T-helper 2 cell (primary cell): ENCODE data around the gene SLAMF1.

ENCODE experiments used
- DNase-seq, 5 experiments: peaks; one replicate each; pipeline versions ENCODE4 v3.0.0 to v3.0.0-alpha.2; 2012 to 2022

The SLAMF1 gene

GRCh38 chr1:160638540-160638857 lies 8.3 kb downstream of the SLAMF1 start:
- DNase-seq: no peak

DNA sequence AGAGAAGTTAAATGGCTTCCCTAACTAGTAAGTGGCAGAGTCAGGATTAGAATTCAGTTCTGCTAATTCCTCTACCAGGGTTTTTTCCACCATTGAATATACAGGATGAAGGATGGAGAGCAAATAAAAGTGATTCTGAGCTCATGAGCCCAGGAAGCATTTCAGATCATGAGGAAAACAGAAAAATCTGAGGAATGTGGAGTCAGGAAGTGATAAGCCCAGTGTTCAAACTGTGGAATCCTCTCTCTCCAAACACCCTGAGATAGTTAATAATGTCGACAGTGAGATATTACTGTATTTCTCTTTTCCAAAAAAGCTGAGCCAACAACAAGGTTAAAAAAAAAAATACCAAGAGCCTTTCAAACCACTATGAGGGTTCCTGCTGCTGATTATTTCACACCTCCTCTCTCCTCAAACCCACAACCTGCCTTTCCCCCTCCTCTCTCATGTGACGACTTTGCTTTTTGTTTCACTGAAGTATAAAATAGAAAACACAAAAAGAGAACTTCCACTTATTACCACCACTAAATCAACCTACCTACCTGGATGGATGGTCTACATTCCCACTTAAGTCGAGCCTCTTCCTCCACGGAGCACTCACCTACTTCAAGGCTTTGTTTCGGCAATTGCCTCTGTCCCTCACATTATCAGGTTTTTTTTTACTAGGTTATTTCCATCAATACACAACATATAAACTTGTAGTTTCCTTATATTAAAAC lies 8.9 kb downstream of the SLAMF1 start:
- DNase-seq: peak in 2 of 5 experiments; percentile 85 to 96

DNA sequence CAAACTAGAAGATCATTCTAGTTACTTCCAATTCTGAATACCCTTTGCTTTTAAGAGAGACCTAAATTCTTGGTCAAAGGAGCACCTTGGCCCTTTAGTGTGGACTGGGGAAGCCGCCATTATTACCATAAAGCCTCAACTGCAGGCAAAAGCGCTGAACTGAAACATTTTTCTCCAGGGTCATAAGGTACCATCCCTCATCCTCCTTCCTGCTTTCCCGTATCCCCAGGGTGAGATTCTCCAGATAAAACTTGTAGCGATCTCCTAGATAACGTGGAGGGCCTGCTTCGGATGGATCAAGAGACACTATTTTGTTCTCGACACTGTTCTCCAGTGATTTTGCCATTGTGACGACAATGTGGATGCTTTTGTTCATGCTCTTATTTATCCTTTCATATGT lies 9.8 kb downstream of the SLAMF1 start:
- DNase-seq: no peak

GRCh38 chr1:160636547-160636946 lies 10.3 kb downstream of the SLAMF1 start:
- DNase-seq: peak in 1 of 5 experiments; percentile 23

DNA sequence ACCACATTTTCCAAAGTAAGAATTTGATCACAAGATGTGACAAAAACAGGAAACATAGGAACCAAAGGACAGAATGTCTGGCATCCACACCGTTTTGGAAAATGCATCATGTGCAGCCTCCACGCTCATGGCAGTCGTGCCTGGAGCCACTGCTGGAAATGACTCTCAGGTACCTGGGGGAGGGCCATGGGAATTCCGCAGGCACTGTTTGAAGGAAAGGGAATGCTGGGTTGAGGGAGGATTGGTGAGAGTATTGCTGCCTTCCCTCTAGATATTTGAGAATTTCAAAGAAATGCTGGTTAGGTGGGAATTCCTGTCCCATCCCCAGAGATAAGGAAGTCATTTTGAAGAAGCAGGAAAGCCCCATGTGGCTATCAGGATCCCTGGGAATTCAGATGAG lies 10.8 kb downstream of the SLAMF1 start:
- no peak for DNase-seq

- DNase-seq: no peak
These were observed 12.0 kb downstream of the SLAMF1 start for GRCh38 chr1:160634543-160635491.

- DNase-seq: no peak
These were observed 13.4 kb downstream of the SLAMF1 start for GRCh38 chr1:160633330-160633903.

DNA sequence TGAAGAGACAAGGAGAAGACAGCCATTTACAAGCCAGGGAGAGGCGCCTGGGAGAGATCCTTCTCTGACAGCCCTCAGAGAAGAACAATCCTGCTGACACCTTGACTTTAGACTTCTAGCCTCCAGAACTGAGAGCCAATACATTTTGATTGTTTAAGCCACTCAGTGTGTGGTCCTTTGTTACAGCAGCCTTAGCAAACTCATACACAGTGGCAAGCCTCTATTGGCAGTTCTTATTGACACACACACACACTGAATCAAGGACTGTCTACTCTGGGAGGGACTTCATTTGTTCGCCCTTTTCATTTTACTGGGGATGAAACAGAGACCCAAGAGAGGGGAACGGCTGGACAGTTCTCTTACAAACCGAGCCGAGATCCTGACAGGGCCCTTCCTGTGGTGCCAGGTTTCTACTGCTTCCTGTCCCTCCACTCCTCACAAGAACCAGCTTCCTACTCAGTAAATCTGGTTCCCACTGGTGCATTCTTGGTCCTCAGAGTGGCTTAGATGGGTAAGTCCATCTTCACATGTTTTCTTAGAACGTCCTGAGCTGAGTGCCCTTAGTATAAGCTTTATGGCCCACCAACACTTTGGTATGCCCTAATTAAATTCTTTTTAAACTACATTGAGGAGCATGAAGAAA lies 14.7 kb downstream of the SLAMF1 start:
- no peak for DNase-seq

DNA sequence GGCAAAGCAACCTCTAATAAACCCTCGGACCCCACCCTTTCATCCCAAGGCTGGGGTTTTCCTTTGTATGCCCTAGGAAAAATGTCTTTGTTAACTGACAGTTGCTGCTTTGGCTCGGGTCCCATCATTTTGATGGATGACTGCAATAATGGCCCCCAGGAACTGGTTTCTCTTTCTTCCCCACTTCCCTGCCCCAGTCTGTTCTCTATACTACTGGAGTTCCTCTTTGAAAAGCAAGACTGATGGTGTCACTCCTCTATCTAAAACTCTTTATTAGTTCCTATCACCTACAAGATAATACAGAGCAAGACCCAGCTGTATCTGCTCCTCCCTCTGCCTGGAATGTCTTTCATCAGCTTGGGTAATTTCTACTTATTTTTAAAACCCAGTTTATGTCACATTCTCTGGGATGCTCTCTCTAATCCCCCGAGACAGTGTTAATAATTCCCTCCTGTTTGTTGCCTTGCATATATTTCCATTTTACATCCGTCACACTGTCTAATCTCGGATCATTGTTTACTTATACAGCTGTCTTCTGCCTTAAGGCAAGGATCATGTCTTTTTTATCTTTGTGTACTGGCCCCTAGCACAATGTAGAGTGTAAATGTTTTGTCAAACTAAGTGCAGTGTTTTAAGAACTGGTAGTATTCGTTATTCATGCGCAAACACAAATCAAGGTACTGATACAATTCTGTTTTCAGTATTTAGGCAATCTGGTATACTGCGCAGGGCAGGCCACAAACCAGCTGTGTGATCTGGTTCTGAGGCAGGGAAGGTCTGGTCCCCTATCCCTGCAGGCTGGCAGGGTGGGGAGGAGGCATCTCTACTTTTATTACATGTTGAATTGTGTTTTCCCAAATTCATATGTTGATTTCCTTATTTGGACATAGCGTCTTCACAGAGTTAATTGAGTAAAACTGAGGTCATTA lies 16.1 kb downstream of the SLAMF1 start:
- no peak for DNase-seq

DNA sequence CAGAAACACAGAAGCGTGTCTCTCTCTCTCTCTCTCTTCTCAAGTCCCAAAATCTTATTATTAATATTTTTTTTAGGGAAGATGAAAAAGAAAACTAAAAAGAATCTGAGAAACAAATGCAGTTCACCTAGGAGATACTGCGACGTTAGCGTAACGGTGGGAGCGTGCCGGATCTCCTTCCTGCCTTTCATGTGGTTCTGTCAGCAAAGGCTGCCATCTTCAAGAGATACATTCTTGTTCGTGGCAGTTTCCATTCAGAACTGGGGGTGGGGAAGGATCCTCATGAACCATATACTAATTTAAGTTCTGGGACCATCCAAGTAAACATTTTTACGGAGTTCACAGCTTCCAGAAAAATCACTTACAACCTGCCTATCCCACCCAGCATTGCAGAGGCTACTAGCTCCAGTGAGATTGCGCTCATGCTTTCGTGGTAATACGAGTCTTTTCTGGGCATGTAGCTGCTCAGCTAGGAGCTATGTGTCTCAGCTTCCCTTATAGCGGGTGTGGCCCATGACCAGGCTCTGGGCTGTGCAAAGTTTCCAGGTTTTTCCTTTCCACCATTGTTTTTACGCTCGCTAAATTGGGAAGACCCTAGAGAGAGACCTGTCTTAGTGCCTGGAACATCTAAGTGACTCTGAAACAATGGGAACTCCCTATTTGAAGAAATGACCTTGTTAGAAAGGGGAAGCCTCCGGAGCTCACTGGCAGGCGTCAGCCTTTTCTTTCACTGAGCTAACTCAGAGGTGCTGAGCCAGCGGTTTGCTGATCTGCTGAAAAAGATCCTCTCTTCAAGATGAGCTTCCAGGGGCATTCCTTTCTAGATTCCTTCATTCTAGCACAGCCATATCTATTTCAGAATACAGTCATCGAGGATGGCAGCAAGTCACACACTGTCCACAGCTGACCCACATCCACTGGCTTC lies 17.3 kb downstream of the SLAMF1 start:
- DNase-seq: peak; percentile 34 to 88 (median 75)

- peak in 2 of 5 experiments; percentile 51 to 78 for DNase-seq
These were observed 18.0 kb downstream of the SLAMF1 start for GRCh38 chr1:160628799-160629263.

DNA sequence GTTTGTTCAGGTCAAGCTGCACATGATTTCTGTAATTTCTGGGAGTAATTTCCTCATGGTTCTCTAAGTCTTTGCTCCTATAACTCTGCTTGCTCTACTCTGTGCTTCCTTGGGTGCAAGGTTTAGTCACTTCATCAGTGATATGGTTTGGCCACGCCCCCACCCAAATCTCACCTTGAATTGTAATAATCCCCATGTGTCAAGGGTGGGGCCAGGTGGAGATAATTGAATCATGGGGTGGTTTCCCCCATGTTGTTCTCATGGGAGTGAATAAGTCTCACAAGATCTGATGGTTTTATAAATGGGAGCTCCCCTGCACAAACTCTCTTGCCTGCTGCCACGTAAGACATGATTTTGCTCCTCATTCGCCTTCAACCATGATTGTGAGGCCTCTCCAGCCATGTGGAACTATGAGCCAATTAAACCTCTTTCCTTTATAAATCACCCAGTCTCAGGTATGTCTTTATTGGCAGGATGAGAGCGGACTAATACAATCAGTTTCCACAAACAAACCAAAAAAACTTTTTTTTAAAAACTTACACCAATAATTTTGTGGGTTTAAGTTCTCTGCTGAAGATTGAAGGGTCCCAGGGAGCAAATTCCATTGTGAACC lies 19.1 kb downstream of the SLAMF1 start:
- DNase-seq: peak in 1 of 5 experiments; percentile 34

DNA sequence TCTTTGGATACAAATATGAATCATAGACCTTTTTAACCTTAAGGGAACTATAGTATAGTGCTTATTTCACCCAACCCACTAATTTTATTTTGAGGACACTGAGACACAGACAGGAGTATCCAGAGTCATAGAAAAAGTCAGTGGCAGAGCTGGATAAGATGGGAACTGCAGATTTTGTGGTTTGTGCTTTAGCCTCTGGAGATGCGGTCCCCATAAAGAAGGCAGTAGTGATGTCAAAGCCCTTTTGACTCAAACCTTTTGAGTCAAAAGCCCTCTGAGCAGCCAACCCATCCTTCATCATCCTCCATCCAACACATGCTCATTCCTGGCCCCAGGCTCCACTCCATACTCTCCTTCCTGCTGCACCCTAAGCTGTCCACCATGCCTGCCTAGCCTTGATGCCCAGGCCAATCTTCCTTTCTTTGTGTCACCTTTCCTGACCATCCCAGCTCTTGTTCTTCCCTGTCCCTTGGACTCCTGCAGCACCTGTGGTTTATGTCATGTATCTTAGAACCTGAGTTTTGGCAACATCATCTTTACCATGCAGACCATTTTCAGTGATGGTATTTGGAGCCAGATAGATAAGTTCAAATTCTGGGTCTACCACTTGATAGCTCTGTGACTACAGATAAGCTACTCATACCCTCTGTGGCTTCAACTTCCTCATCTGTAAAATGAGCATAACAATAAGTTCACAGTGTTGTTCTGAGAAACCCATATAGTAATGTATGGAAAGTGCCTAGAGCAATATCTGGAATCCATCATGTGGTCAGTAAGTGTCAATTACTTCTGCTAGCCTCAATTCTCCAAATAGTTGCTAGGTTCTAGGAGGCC lies 20.1 kb downstream of the SLAMF1 start:
- peak in 1 of 5 experiments; percentile 87 for DNase-seq

GRCh38 chr1:160625725-160626498 lies 20.9 kb downstream of the SLAMF1 start:
- DNase-seq: peak in 2 of 5 experiments; percentile 49 to 68

DNA sequence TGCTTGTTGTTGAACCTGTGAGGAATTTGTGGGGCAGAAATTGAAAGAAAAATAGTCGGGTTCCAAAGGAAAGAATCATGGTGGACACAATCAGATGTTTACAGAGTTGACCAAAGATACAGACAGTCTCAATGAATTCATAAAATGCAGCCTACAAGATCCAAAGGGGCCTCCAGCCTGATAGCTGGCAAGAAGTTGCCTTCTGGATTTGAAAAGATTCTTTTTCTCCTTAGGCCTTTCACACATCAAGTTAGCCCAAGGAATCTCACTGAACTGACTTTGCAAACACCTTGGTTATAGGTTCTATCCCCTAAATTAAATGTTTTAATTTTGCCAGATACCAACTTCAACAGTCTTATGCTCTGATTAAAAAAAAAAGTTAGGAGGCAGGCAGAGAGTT lies 21.5 kb downstream of the SLAMF1 start:
- no peak for DNase-seq

GRCh38 chr1:160624464-160624863 lies 22.4 kb downstream of the SLAMF1 start:
- DNase-seq: no peak

- peak in 1 of 5 experiments; percentile 75 for DNase-seq
These were observed 23.0 kb downstream of the SLAMF1 start for GRCh38 chr1:160623862-160624261.

- peak in 2 of 5 experiments; percentile 58 to 92 for DNase-seq
These were observed 23.6 kb downstream of the SLAMF1 start for GRCh38 chr1:160623227-160623633.
